NCI-H1105 treated with DMSO at 0.1 percent for 48 hours (cell line): ENCODE results near the gene SMPD2.

Experiments
- DNase-seq: peaks from one replicate; lab custom pipeline; 2025; lab: John Stamatoyannopoulos, UW

The SMPD2 gene

DNA sequence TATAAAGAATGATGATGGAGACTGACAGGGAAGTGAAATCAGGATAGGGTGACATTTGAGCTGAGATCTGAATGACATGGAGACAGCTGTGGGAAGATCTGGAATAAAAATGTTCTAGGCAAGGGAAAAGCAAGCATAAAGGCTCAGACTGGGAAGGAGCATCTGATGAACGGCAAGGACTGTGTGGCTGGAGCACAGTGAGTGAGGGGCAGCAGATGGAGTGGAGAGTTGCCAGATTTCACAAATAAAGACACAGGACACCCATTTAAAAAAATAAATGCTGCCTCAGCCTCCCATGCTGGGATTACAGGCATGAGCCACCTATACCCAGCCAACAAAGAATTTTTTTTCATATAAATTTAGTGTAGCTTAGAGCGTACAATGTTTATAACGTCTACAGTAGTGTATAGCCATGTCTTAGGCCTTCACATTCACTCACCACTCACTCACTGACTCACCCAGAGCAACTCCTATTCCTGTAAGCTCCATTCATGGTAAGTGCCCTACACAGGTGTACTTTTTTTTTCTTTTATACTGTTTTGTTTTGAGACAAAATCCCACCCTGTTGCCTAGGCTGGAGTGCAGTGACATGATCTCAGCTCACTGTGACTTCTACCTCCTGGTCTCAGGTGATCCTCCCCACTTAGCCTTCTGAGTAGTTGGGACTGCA is 44.9 kb downstream of the SMPD2 start:
- no peak for DNase-seq

DNA sequence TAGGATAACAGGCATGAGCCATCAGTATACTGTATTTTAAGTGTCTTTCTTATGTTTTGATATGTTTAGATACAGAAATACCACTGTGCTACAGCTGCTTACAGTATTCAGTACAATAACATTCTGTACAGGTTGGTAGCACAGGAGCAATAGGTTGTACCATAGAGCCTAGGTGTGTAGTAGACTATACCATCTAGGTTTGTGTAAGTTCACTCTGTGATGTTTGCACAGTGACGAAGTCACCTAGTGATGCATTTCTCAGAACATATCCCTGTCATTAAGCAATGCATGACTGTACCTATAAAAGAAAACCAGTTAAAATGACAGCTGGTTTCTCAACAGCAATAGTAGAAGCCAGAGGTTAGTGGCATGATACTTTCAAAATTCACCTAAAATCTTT is 45.5 kb downstream of the SMPD2 start:
- no peak for DNase-seq

GRCh38 chr6:109488001-109488400 is 47.5 kb downstream of the SMPD2 start:
- no peak for DNase-seq

DNA sequence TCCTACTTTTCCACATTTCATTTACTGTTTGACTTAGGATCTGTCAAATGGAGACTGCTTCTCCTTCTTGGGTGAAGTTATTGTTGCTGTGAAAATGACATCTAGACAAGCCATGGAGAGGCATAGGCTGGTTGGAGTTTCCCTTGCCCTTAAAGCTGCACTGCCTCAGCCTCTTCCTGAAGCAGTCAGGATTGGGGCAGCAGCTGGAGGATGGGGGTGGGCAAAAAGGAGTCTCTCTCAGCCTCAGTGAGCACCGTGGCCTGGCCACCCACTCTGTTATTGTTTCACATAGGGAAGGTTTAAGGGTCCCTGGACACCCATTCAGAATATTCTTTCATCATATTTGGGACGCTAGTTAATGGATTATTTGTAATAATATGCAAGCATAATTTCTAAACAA is 50.2 kb downstream of the SMPD2 start:
- no peak for DNase-seq

DNA sequence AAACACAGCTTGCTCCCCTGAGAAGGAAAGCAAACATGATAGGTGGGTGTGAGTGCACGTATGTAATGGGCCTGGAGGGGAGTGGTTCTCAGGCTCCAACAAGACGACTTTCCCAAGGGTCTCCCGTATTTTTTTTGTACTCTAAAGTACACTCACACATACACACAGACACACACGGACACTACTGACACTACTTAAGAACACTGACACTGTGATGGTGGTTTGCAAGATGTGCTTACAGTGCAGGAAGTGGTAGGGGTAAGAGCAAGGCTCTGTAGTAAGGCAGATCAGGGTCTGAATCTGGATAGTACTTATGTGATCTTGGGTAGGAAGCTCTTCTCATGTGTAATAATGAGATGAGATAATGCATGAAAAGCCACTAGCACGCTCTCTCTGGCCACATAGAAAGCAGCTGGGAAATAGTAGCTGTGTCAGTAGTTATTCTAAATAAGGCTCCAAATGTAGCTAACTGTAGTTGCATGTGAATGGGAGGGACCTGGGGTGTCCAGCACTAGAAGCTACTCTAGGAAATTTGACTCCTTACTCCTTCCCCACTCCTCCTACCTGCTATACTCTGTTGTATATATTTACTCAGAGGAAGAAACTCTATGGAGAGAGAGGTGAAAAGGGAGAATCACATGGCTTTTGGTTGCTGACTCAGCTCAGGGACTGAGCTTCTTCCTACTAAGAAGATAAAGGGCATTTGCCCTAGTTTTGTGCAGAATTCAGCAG is 50.8 kb downstream of the SMPD2 start:
- DNase-seq, result no peak
